Activated naive CD4-positive, alpha-beta T cell treated with anti-CD3 and anti-CD28 coated beads, Interleukin-2, amount 10 ng/mL, durations not matched to agents 7 days and 5 days (primary cell): ENCODE data around the gene OR6J1.

Experiments
- CTCF ChIA-PET: fragments of 350-600 bp; sonication (Branson Sonifier 250); formaldehyde crosslinking; loops from one replicate; lab custom pipeline; 2021; ENCODE audit warnings: antibody characterized with exemption; lab: Charles Lee
- DNase-seq: peaks from one replicate; pipeline ENCODE4 v3.0.0-alpha.2; 2020
- H3K27ac Mint-ChIP-seq: one replicate; pipeline ENCODE4 v1.8.0; 2021; ENCODE audit warnings: mild to moderate bottlenecking, moderate library complexity, mixed read lengths
- H3K27me3 Mint-ChIP-seq: one replicate; pipeline ENCODE4 v1.8.0; 2021; ENCODE audit warnings: mild to moderate bottlenecking, mixed read lengths
- H3K36me3 Mint-ChIP-seq: one replicate; pipeline ENCODE4 v1.8.0; 2021; ENCODE audit warnings: mixed read lengths
- H3K4me1 Mint-ChIP-seq: one replicate; pipeline ENCODE4 v1.8.0; 2021; ENCODE audit warnings: mixed read lengths
- H3K4me3 Mint-ChIP-seq: one replicate; pipeline ENCODE4 v1.8.0; 2021; ENCODE audit warnings: mild to moderate bottlenecking, moderate library complexity, mixed read lengths
- H3K9me3 Mint-ChIP-seq: one replicate; pipeline ENCODE4 v1.8.0; 2021; ENCODE audit warnings: mixed read lengths

The OR6J1 gene

DNA sequence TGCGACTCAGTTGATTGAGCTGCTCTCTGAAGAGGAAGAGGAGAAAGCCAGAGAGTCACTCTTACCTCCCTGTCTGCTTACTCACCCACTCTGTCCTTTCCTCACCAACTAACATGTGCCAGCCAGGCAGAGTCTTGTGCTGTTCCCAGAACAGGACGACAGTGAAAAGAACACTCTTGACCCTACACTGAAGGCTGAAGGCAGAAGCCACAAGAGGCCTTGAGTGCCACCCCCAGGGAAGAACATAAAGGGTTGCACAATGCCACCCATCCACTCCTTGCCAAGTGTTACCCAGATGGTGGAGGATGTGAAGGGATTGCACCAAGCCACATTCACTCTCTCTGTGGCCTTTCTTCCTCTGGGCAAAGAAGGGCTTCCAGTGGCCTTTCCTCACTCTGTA, 33.2 kb downstream of the OR6J1 start:
- CTCF ChIA-PET: no interaction called here
- Mint-ChIP-seq H3K9me3 (no peaks in the 10 kb centered on the region), H3K36me3 (peaks cover 26% of the 10 kb centered on the region), H3K4me1 (no peaks in the 10 kb centered on the region), H3K27ac (no peak overlapping the region), H3K4me3 (no peak overlapping the region), H3K27me3 (no peaks in the 10 kb centered on the region)
- DNase-seq: no peak

DNA sequence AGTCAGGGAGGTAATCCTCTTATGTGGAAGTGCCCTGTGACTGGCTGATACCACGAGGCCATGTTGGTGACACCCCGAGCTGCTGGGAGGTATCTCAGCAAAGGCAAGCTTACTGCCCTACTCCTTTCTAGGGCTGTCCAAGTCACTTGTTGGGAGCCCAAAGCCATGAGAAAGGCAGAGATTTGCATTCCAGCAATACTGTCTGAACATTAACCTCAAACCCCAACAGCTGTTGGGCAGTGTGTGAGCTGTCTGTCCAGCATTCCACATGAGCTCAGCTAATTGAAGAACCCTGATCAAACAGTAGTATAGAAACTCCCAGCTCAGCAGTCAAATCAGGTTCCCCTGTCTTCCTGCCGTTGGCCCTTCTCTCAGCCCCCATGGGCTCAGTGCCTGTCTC, 36.9 kb downstream of the OR6J1 start:
- Mint-ChIP-seq H3K27ac (no peak overlapping the region), H3K9me3 (no peaks in the 10 kb centered on the region)
- no peak for DNase-seq

DNA sequence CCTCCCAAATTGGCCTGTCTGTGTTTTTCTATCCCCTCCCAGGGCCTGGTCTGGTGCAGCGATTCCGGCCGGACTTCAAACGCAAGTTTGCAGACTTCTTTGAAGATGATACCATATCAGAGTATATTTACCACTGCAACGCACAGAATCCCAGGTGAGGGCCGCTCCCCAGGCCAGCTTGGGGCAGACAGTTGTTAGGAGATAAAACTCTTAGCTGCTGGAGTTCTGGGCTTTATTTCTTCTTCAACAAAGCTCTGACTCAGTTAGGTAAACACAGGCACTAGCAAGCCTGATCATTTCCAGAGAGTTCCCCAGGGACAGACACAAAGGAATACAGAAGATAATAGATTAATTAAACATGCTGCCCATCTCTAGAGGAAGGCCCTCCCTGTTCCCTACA, 37.8 kb downstream of the OR6J1 start:
- no peak for DNase-seq
- peaks cover 57% of the 10 kb centered on the region for H3K36me3 Mint-ChIP-seq
- no peak overlapping the region for H3K4me3 Mint-ChIP-seq

More for the DNA sequence above, 36.9 kb downstream of the OR6J1 start:
- Mint-ChIP-seq H3K27me3 (no peaks in the 10 kb centered on the region), H3K4me1 (no peaks in the 10 kb centered on the region), H3K36me3 (peaks cover 50% of the 10 kb centered on the region), H3K4me3 (no peak overlapping the region)
- CTCF ChIA-PET: no interaction called here

DNA sequence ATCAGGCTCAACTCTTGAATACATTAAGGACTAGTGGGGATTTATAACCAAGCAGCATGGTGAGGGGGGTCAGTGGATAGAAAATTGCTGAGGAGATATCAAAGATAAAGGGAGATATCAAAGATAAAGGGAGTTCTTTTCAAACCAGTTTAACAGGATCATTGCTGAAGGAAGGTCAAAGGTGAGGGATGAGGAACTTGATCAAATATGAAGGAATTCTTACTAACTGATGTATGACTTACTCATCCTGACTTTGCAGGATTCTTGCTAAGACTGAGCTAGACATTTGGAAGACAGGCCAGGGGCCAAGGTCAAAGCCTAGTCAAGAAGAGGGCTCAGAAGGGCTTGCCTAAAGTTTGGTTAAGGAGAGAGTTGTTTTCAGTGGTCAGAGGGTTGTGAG, 41.3 kb downstream of the OR6J1 start:
- H3K4me1 Mint-ChIP-seq: peaks cover 27% of the 10 kb centered on the region
- DNase-seq: no peak
- H3K27me3 Mint-ChIP-seq: peaks cover 4% of the 10 kb centered on the region
- no peak overlapping the region for H3K4me3 Mint-ChIP-seq
- CTCF ChIA-PET: no interaction called here
- H3K27ac Mint-ChIP-seq: no peak overlapping the region
- H3K36me3 Mint-ChIP-seq: peaks cover 53% of the 10 kb centered on the region
- H3K9me3 Mint-ChIP-seq: no peaks in the 10 kb centered on the region

More for the DNA sequence above, 37.8 kb downstream of the OR6J1 start:
- CTCF ChIA-PET: interaction anchor here (0.8 kb wide), 1 partner anchor 268 kb away, joined by 3 read pairs; no protein-coding TSS in a partner anchor
- Mint-ChIP-seq H3K27ac (no peak overlapping the region), H3K4me1 (peaks cover 4% of the 10 kb centered on the region), H3K27me3 (no peaks in the 10 kb centered on the region), H3K9me3 (no peaks in the 10 kb centered on the region)

DNA sequence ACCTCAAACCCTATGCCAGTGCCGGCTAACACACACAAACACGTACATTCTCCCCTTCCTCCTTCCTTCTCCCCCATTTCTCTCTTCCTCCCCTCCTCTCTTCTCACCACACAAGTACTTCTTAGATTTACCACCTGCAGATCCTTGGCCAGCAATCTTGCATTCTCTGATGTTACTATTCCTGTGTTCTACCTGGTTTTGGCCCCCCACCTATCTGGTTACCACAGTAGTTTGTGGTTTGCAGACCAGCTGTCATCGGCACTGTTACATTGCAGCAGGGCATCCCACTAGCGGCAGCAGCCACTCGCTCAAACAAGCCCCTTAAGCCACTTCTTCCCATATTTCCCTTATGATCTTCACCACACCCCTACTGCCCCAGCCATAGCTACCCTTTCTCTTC, 42.2 kb downstream of the OR6J1 start:
- peak overlapping the region; percentile 40 for H3K27ac Mint-ChIP-seq
- CTCF ChIA-PET: no interaction called here

DNA sequence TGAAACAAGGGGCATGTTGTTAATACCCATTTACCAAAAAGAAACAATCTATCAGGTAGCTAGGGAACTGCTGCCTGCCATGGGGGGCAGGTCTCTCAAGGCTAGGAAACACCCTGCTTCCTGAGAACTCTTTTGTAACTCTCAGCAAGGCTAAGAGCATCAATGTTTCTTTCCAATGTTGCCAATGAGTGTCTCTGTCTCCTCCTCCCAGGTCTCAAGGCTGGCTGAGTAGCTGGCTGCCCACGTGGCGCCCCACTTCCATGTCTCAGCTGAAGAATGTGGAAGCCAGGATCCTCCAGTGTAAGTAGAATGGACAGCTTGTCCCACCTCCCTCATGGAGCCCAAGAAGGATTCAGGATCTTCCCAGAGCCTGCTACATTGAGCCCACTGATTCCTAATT, 42.7 kb downstream of the OR6J1 start:
- no peak for DNase-seq
- Mint-ChIP-seq H3K9me3 (no peaks in the 10 kb centered on the region), H3K4me3 (no peak overlapping the region), H3K36me3 (peaks cover 42% of the 10 kb centered on the region), H3K4me1 (peaks cover 33% of the 10 kb centered on the region), H3K27ac (no peak overlapping the region), H3K27me3 (peaks cover 13% of the 10 kb centered on the region)
- CTCF ChIA-PET: interaction anchor here (1.1 to 5.0 kb wide), 3 partner anchors 9 to 52 kb away, joined by 3 to 39 read pairs (median 9); no protein-coding TSS in a partner anchor

More for the DNA sequence above, 42.2 kb downstream of the OR6J1 start:
- no peak overlapping the region for H3K4me3 Mint-ChIP-seq
- peaks cover 45% of the 10 kb centered on the region for H3K36me3 Mint-ChIP-seq
- DNase-seq: no peak
- H3K9me3 Mint-ChIP-seq: no peaks in the 10 kb centered on the region
- H3K27me3 Mint-ChIP-seq: peaks cover 8% of the 10 kb centered on the region
- H3K4me1 Mint-ChIP-seq: peaks cover 33% of the 10 kb centered on the region

DNA sequence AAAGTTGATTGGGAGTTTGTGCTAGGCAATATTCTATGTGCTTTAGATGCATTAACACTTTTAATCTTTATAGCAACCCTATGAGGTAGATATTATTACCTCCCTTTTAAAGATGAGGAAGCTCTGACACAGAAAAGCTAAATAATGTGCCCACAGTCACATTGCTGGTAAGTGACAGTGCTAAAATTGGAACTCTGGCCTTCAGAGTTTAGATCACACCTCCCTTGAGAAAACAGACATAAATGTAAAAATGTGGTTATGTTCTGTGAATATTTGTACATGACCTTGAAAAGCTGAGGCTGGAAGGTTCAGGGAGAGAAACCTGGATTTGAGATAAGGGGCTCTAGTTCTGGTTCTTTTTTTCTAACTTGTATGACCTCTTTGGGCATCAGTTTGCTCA, 44.1 kb downstream of the OR6J1 start:
- Mint-ChIP-seq H3K27ac (no peak overlapping the region), H3K4me3 (no peak overlapping the region)

DNA sequence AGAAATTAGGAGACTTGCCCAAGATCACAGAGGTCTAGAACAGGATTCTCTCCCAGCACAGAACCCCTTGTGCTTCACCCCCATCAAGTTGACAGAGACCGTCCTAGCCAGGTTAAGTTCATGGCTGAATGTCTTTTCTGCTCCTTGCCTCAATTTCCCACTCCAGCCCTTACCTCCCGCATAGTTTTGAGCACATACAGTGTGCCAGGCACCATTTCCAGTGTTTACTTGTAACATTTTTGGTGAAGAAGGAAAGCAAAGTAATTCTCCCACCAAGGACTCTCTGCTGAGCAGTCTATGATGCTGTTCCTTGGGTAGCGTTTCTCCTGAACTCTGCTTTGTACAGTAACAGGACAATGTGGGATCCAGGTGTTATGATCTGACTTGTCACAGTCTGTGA, 44.8 kb downstream of the OR6J1 start:
- Mint-ChIP-seq H3K27me3 (peaks cover 23% of the 10 kb centered on the region), H3K36me3 (peaks cover 31% of the 10 kb centered on the region), H3K4me3 (peak overlapping the region; percentile 88), H3K9me3 (no peaks in the 10 kb centered on the region), H3K27ac (no peak overlapping the region), H3K4me1 (peaks cover 33% of the 10 kb centered on the region)
- DNase-seq: no peak
- CTCF ChIA-PET: interaction anchor here (0.9 to 5.0 kb wide), 8 partner anchors 10 to 54 kb away, joined by 3 to 39 read pairs (median 6); partner anchors contain the start of gene DAD1

More for the DNA sequence above, 44.1 kb downstream of the OR6J1 start:
- Mint-ChIP-seq H3K4me1 (peaks cover 33% of the 10 kb centered on the region), H3K27me3 (peaks cover 20% of the 10 kb centered on the region), H3K9me3 (no peaks in the 10 kb centered on the region), H3K36me3 (peaks cover 32% of the 10 kb centered on the region)
- CTCF ChIA-PET: interaction anchor here (1.3 to 5.0 kb wide), 3 partner anchors 11 to 53 kb away, joined by 3 to 39 read pairs (median 9); partner anchors contain the start of gene DAD1
- DNase-seq: no peak

DNA sequence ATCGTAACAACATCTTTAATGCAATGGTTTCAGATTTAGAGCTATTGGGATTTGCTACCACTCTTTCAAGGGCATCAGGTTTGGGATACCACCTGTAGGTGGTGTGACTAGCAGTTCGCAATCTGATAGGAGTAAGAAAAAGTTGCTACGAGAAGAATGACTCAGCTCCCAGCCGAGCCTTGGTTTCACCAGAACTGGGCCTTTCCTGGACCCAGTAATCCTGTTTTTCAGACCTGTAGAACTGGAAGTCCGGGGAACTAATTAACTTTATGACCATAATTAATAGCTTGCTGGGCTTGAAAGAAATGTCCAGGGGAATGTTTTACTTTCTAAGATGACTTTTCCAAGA, 45.3 kb downstream of the OR6J1 start:
- peak overlapping the region; percentile 88 for H3K4me3 Mint-ChIP-seq
- no peaks in the 10 kb centered on the region for H3K9me3 Mint-ChIP-seq
- CTCF ChIA-PET: interaction anchor here (0.9 to 5.0 kb wide), 6 partner anchors 10 to 54 kb away, joined by 3 to 39 read pairs (median 6); partner anchors contain the start of gene DAD1
- peaks cover 33% of the 10 kb centered on the region for H3K4me1 Mint-ChIP-seq
- peak overlapping the region; percentile 85 for H3K27ac Mint-ChIP-seq
- H3K27me3 Mint-ChIP-seq: peaks cover 28% of the 10 kb centered on the region
- H3K36me3 Mint-ChIP-seq: peaks cover 29% of the 10 kb centered on the region
- DNase-seq: peak; percentile 42

DNA sequence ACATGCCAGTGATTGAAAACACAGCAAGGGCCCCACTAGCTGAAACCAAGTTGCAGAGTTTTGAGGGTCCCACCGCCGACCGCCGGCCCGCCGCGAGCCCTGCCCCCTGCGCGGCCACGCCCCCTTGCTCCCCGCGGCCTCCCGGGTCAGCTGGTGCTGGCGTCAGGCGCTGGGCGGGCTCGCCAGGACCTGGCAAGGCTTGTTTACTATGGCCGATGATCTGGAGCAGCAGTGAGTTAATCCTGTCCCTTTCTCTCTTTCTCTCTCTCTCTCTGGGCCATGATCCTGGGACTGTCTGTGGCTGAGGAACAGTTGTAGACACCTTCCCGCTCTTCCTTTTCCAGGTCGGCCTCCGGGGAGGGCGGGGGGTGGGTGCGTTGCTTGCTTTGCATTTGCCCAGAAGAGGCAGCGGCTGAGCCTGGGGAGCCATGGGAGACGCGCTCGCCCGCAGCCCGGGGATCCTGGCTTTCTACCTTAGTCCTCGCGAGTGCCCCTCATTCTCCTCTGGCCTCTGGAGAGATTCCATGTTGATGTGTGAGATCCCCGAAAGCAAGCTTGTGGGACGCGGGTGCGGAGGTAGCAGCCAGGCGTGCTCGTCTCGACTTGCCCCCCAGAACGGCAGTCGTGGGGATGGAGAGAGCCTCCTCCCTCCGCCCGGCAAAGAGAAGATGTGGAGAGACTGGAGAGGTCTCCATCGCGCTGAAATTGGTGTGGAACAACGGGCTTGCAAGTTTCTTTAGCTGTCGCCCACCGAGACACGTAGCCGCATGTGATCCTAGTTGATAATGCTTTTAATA, 45.9 kb downstream of the OR6J1 start, which contains the start of gene ABHD4:
ABHD4 (plus strand) TSS at position 202 of the 797 bp plus-strand sequence; CDS start at position 209, 7 bp downstream.
- Mint-ChIP-seq H3K4me3 (peak within 1 kb of the TSS; percentile 88), H3K9me3 (no peaks in the 10 kb centered on the region), H3K36me3 (peaks cover 24% of the 10 kb centered on the region), H3K27me3 (peaks cover 31% of the 10 kb centered on the region), H3K4me1 (peaks cover 33% of the 10 kb centered on the region), H3K27ac (peak within 1 kb of the TSS; percentile 85)
- DNase-seq: peak; percentile 84
- CTCF ChIA-PET: interaction anchor here (0.6 to 5.0 kb wide), 8 partner anchors 9 to 253 kb away, joined by 3 to 39 read pairs (median 3); partner anchors contain the start of gene DAD1

DNA sequence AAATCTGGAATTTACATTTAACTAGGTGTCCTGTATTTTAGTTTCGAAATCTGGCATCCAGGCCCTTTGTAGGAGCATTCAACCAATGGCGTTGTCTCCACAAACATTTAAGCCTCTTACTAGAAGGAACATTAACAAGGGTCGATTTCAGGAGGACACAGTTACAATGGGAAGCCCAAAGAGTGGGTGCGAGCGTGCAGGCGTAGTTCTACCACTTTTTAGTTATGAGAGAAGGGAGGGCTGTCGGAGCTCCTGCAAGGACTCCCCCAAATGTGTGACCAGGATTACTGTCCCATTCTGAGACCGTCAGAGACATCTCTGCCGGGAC, 46.4 kb downstream of the OR6J1 start:
- Mint-ChIP-seq H3K4me3 (peak overlapping the region; percentile 88), H3K27ac (peak overlapping the region; percentile 39), H3K9me3 (no peaks in the 10 kb centered on the region), H3K4me1 (peaks cover 33% of the 10 kb centered on the region), H3K27me3 (peaks cover 36% of the 10 kb centered on the region), H3K36me3 (peaks cover 20% of the 10 kb centered on the region)
- CTCF ChIA-PET: interaction anchor here (0.6 to 5.0 kb wide), 4 partner anchors 9 to 254 kb away, joined by 3 to 39 read pairs (median 8); partner anchors contain the start of gene DAD1
- DNase-seq: no peak

DNA sequence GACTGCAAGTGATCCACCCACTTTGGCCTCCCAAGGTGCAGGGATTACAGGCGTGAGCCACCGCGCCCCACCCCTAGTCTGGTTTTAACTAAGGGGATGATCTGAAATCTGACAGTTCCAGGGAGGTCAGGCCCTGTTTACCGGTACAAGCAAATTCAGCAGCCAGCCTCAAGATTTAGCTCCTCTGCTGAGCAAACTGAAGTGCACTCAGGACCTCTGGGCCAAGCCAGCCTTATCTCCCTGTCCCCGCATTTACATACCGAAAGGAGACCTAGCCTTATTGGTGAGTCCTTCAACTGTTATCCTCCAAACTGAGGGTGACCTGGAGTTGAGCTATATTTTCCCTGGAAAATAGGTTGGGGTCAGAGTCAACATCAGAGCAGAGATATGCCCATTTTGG, 46.9 kb downstream of the OR6J1 start:
- Mint-ChIP-seq H3K4me1 (peaks cover 33% of the 10 kb centered on the region), H3K27ac (no peak overlapping the region), H3K36me3 (peaks cover 15% of the 10 kb centered on the region), H3K4me3 (peak overlapping the region; percentile 88), H3K9me3 (no peaks in the 10 kb centered on the region), H3K27me3 (peaks cover 40% of the 10 kb centered on the region)
- CTCF ChIA-PET: interaction anchor here (0.6 to 5.0 kb wide), 3 partner anchors 8 to 46 kb away, joined by 3 to 39 read pairs (median 14); partner anchors contain the start of gene DAD1
- DNase-seq: no peak

DNA sequence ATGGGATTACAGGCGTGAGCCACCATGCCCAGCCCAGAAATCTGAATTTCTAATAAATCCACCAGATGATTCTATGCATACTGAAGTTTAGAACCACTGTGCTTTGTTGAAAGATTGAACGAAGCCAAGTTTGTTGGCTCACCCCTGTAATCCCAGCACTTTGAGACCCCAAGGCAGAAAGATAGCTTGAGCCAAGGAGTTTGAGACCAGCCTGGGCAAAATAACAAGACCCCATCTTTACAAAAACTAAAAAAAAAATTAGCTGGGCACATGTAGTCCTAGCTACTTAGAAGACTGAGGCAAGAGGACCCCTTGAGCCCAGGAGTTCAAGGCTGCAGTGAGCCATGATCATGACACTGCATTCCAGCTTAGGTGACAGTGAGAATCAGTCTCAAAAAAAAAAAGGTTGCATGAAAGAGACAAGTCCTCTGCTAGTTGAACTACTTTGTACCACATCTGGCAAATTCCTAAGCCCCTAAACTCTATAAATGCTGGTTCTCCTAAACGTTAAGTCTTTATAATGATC, 47.7 kb downstream of the OR6J1 start:
- Mint-ChIP-seq H3K9me3 (no peaks in the 10 kb centered on the region), H3K4me1 (peaks cover 29% of the 10 kb centered on the region), H3K4me3 (no peak overlapping the region), H3K27me3 (peaks cover 40% of the 10 kb centered on the region), H3K27ac (no peak overlapping the region), H3K36me3 (peaks cover 8% of the 10 kb centered on the region)
- CTCF ChIA-PET: interaction anchor here (0.6 to 5.0 kb wide), 2 partner anchors 26 to 28 kb away, joined by 4 to 39 read pairs; no protein-coding TSS in a partner anchor
- DNase-seq: no peak

DNA sequence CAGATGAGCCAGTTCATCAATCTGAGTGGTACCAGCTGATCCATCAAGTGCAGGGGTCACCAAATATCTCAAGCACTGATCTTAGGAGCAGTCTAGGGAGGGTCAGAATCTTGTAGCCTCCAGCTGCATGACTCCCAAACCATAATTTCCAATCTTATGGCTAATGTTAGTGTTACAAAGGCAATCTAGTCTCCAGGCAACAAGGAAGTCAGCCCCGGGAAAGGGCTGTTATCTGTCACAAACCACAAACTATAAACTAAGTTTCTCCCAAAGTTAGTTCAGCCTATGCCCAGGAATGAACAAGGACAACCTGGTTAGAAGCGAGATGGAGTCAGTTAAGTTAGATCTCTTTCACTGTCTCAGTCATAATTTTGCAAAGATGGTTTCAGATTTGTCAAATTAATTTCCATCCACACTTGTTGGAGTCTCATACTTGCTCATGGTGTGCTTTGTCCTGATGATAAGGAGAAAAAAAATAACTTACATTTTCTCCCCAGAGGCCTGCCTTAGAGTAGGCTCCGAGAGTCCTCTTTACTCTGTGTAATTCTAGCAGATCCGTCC, 49.9 kb downstream of the OR6J1 start:
- peaks cover 35% of the 10 kb centered on the region for H3K4me1 Mint-ChIP-seq
- no peak overlapping the region for H3K27ac Mint-ChIP-seq
- CTCF ChIA-PET: interaction anchor here (0.7 to 11.5 kb wide), 3 partner anchors 23 to 392 kb away, joined by 3 to 116 read pairs (median 4); no protein-coding TSS in a partner anchor
- H3K36me3 Mint-ChIP-seq: no peaks in the 10 kb centered on the region
- no peaks in the 10 kb centered on the region for H3K9me3 Mint-ChIP-seq
- H3K4me3 Mint-ChIP-seq: no peak overlapping the region
- DNase-seq: no peak
- peaks cover 40% of the 10 kb centered on the region for H3K27me3 Mint-ChIP-seq
